GM23248 (cell line): Measurements from ENCODE around the gene PRPF31.

Experiments used
- EZH2 ChIP-seq: fragments of 200-600 bp; sonication (generic); IDR thresholded peaks from 2 replicates; pipeline ENCODE4 v1.6.1; 2018; ENCODE audit warnings: antibody characterized with exemption, mild to moderate bottlenecking; ENCODE audit not compliant: insufficient read depth, poor library complexity, severe bottlenecking
- EZH2phosphoT487 ChIP-seq: fragments of 200-600 bp; sonication (generic); IDR thresholded peaks from 2 replicates; pipeline ENCODE4 v1.6.1; 2018; ENCODE audit warnings: antibody characterized with exemption, moderate library complexity, mild to moderate bottlenecking, low read depth; ENCODE audit not compliant: insufficient read depth

DNA sequence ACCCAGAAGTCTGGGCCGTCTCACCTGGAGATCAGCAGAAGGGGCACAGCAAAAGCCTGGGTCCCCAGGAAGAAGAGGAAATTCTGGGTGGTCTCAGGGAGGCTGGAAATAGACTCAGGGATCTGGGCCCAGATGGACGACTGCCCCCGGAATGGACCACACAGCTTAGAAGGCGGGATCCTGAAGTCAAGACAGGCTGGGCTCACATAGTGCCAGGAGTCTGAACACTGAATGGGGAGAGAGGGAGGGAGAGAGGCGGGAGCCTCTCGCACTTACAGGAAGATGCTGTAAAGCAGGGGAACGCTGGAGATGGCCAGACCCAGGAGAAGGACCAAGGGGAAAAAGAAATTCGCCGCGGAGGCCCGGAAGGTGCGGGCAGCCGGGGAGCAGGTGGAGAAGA lies 45.3 kb downstream of the PRPF31 start:
- TF ChIP-seq EZH2, result no peak
- TF ChIP-seq EZH2phosphoT487, result no peak
